ENCODE data around the gene PTPRN2. TPM values are rescaled to one million over a fixed set of nuclear protein-coding genes. Genes with fewer than 3 reads are reported as not detected.
"Not testable (repeated sequence)": the region's sequence is repeated elsewhere in the genome, so short reads cannot be mapped to it uniquely, and the experiment has no call there.

The PTPRN2 gene
- total RNA-seq, 1 donor from 2014 or later: 1.2 TPM

DNA sequence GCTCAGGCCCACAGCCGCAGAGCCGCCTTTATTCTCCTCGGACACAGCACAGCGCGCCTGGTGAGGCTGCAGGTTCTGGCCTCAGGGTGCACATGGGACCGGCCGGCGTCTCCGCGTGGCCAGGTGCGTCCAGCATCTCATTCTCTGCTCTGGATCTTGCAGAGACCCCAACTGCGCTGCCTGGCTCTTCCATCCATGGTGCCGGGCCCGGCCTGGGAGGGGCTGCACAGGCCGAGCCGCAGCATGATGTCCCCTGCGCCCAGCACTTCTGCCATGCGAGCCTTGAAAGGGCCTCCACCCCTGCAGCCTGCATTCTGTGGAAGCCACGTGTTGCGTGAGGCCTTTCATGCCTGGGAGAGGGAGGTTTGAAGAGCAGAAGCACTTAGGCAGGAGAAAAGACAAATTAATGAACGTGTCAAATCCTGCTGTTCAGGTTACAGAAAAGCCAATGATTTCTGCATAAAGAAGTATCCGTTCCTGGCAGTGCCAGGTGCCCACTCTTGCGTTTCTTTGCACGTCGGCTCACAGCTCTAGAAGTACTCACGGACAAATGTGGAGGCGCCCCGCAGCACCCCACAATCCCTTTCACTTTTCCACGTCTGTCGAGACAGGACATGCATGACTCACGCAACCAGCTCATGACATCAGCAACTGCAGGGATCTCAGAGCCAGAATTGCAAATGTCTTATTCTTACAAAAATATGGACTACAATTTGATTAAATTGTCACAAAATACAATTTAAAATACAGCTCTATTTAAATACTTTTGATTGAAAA lies 679.4 kb downstream of the PTPRN2 start:
- no peak for DNase-seq (ENCODE audit: low read depth)

DNA sequence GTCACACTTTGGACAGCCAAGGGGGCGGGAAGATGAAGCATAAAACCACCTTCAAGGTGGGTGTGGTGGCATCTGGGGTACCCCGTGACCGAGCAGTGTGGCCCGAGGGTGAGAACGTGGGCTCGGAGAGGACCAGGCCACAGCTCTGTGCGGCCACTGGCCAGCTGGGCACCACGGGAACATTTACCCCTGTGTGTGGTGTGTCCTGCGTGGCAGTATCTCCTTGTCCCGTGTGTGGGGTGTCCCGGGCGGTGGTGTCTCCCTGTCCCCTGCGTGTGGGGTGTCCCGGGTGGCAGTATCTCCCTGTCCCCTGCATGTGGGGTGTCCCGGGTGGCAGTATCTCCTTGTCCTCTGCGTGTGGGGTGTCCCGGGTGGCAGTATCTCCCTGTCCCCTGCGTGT lies 680.5 kb downstream of the PTPRN2 start:
- no peak for DNase-seq (ENCODE audit: low read depth)

DNA sequence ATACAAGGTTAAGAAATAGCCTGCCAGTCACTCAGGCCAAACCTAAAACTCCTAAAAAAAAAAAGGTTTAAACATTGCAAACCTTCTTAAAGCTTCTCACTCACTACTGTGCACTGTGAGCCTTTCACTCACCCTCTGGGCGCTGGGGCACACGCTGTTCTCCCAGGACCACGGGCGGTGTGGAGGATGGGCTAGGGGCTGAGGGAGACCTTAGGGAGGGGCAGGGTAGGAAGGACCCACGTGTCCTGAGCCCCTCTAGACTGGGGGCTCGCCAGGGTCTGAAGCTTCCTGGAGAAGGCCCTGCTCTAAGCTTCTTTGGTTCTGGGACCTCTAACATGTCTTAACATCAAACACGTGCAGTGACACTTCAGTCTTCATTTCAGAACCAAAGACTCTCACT lies 681.0 kb downstream of the PTPRN2 start:
- no peak for DNase-seq (ENCODE audit: low read depth)

DNA sequence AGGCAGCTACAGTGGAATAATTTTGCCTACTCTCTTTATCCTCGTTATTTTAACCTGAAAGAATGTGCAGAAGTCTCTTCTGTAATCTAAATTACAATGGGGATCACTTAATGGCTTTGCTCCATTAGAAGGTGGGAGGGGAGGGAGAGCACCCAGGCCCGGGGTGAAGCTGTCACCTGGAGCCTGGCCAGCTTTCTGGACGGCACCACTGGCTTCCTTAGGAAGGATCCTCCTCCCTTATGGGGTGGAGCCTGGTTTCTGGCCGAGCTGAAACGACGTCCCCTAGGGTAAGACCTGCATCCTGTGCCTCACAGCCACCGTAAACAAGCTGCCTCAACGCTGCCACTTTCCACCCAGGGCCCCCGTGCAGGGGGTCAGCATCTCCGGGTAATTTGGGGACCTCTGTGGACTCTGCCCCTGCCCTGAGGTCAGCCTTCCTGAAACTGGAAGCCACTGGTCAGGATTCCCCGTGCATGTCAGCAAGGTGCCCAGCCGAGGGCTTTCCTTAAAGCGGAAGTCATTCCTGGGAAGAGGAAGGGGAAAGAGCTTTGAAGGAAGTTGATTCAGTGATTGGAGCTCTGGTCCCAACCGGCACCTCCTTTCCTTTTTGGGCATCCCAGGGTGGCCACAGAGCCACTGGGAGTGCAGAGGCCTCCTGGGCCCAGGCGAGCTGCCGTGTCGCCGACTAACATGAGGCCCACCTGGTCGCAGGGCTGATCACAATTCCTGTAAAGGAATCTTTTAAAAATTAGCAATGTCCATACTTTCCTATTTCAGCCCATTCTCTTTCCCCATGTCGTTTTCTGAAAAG lies 681.8 kb downstream of the PTPRN2 start:
- no peak for DNase-seq (ENCODE audit: low read depth)

DNA sequence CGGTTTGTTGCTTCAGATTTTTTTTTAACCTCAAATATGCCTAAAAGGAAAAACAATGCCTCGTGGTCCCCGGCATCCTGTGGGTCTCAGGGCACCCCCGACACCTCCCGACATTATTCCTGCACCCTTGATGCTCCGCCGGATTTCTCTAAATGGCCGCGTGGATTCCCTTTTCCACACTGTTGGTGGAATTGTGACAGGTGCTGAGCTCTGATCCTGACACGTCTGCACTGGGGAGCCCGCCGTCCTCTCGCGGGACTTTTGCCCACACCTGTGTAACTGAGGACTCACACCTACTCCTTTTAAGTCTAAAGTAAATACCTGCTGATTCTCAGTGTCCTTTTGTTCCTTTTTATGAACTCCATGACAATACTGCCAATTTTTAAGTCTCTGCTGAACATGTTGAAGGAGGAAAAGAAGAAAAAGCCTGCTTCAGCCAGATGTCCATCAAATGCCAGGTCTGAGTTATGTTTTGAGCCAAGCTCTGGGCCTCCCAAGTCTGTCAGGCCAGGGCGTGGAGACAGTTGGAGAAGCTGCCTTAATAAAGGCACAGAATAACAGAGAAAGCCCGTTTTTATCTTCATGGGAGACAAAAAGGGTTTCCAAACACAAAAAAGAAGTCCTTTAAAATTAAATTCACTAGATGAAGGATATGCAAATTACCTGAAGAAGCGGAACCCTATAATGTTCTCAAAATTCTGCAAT lies 682.6 kb downstream of the PTPRN2 start:
- DNase-seq (ENCODE audit: low read depth): no peak

DNA sequence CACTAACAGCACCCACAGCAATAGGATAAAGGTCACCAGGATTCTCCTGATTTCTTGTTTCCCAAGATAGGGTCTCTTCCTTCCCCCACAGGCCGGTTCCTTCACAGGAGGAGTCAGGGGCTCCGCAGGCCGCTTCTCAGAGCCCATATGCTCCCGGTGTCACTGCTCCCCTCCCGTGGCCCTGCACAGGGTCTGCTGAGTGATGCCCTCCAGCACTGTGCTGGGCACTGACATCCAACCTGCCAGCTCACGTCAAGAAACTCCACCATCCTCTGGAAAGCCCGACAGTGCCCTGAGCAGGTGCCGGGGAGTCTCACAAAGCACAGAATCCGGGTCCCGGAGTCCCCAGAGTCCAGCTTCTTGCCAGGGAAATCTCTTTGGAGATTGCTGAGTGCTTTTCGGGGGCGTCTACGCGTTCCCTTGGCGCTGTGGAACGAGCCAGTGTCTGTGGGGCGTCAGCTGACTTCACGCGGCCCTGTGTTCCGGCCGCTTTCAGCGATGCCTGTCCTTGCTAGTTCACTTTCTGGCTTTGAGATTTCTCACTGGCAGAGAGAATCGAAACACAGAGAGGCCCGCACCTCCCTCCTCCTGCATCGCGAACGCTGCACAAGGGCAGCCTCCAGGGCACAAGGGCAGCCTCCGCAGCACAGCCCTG lies 683.3 kb downstream of the PTPRN2 start:
- DNase-seq (ENCODE audit: low read depth): no peak

DNA sequence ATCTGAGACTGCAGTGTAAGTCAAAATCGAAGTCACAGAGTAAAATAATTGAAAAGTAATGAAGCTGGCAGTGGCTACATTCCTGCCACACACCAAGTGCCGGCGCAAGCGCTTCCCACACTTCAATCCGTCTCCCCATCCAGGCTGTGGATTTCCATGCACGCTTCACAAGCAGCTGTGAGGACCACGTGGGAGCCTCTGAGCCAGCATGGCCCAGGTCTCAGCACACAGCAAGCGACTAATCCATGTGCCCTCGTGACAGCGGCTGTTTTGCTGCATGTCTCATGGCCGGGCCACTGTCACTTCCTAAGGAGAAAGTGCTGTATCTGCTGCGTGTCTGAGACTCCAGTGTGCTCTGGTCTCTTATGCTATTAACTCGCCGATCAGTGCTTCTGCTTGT lies 683.9 kb downstream of the PTPRN2 start:
- DNase-seq (ENCODE audit: low read depth): no peak

DNA sequence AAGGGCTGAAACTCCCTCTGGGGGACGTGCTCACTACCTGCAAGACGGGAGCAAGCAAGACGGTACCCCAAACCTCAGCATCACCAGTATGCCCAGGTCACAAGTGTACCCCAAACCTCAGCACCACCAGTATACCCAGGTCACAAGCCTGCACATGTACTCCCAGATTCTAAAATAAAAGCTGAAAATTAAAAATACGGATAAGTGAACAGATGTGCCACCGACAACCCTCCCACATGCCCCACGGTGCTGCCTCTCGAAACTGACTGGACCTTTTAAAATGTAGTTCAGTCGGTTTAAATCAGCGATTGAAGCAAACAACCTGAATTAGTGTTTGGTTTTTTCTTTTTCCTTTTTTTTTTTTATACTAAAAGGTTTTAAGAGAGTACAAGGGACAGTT lies 684.3 kb downstream of the PTPRN2 start:
- DNase-seq (ENCODE audit: low read depth): no peak

DNA sequence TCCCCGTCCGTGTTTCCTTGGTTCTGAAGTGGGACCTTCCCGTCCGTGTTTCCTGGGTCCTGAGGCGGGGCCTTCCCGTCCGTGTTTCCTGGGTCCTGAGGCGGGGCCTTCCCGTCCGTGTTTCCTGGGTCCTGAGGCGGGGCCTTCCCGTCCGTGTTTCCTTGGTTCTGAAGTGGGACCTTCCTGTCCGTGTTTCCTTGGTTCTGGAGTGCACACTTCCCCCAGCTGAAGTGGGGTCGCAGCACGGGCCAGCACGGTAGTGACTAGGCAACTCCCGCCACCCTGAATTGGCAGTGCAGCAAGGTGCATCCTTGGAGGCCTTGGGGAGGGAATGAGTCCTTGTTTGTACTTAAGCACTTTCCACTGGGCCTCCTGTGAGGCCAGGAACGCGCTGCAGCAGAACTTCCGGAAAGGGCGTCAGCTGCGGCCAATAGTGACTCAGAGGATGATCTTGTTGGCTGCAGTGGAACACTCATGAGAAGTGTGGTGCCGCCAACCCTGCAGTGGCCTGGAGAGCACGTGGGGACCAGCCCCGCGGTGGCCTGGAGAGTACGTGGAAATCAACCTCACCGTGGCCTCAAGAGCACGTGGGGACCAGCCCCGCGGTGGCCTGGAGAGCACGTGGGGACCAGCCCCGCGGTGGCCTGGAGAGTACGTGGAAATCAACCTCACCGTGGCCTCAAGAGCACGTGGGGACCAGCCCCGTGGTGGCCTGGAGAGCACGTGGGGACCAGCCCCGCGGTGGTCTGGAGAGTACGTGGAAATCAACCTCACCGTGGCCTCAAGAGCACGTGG lies 685.6 kb downstream of the PTPRN2 start:
- DNase-seq (ENCODE audit: low read depth): not testable (repeated sequence)

DNA sequence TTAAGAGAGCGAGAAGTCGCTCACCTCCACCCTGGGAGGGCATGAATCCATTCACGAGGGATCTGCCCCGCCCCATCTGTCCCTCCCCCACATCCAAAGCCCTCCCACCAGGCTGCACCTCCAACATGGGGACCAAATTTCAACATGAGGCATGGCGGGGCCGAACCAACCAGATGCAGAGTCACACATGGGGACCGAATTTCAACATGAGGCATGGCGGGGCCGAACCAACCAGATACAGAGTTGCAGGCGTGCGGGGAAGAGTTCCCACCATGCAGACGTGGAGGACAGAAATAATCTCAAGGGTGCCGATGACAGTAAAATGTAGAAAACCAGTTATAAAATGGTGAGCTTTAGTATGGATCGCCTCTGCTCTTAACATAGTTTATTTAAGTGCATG lies 686.5 kb downstream of the PTPRN2 start:
- no peak for DNase-seq (ENCODE audit: low read depth)

DNA sequence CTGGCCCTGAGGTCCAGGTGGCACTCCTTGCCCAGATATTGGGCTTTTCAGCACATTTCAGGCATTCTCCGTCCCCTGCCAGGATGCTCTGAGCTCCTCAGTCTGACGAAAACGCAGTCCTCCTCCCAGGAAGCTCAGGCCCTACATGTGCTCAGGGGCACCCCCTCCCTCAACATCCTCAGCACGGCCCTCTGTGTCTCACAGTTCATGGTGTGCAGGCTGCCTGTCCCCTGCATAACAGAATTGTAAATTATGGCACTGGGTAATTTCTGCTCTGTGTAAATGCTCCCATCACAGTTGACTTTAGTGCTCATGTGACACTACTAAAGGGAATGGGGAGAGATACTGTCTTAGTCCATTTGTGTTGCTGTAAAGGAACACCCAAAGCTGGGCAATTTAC lies 687.1 kb downstream of the PTPRN2 start:
- no peak for DNase-seq (ENCODE audit: low read depth)

DNA sequence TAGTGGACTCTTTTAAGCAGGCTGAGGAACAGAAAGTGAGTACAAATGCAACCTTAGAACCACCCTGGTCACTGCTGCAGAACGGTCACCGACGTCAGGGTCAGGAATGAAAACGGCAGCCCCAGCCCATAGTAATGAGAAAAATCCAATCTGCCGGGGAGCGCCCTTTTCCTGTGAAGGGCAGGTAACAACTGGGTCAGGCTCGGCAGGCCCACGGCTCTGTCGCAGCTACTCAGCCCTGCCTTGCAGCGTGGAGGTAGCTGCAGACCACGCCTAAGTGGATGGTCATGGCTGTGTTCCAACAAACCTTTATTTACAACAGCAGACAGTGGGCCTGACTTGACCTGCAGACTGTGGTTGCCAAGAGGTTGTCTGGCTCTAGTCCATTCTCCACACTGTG lies 687.6 kb downstream of the PTPRN2 start:
- no peak for DNase-seq (ENCODE audit: low read depth)

DNA sequence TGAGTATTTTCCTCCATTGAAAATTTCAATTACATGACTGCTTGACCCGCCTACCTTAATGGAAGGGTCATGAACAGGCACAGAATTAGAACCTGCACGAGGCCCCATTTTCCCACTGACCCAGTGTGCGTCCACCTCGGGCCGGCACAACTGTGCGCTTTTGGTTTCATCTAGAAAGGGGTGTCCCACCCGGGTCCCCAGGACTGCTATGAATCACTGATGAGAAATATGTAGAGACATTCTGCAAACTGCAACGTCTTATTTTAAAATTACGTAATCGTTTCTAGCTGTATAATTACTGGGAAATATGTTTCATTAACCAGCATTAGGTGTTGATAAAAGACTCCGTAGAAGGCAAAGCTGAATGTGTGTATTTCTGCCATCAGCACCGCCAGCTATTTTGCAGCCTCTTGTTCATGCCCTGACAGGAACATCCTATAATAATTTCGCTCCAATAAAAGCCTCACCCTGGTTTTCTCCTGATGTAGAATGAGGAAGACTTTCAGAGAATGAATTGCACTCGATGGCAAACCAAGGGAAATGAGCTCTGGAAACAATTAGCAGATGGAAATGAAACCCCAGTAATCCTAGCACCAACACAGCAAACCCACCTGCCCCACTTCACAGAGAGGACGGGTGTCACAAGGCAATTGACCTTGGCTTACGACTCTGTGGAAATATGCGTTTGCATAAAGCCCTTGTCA lies 688.7 kb downstream of the PTPRN2 start:
- no peak for DNase-seq (ENCODE audit: low read depth)

DNA sequence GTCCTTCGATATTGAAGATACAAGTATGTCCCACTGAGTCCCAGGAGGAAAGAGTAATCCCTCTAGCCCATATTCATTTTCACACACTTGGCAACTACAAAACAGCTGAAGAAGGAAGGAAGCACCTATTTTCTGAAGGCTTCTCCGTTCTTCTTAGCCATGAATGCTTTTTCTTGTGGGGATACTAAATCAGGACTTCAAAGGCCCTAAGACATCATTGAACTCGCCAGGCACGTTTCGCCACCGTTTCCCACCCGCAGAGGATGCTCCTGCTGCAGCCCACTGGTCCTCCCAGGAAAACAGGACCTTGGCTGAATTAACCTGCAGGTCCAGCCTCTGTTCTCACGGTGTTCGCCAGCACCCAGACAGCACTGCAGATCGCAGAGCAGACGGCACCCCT lies 689.4 kb downstream of the PTPRN2 start:
- DNase-seq (ENCODE audit: low read depth): no peak

DNA sequence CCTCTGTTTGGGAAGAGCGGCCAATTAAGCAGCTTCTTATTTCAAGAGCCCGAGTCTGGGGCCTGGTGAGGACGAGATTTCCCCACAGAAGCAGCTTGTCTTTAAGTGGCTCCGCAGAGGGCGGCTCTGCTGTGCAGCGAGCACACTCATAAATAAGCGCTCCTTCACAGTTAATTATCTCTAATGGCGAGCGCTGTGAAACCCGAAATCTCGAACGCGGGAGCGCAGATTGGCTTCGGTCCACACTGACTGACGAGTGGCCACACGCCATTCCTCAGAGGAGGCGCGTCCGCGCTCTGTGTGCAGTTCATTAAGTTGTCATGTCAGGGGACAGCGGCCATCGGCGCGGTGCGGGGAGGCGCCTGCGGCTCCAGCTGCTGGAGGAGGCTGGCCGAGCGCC lies 689.9 kb downstream of the PTPRN2 start:
- no peak for DNase-seq (ENCODE audit: low read depth)

DNA sequence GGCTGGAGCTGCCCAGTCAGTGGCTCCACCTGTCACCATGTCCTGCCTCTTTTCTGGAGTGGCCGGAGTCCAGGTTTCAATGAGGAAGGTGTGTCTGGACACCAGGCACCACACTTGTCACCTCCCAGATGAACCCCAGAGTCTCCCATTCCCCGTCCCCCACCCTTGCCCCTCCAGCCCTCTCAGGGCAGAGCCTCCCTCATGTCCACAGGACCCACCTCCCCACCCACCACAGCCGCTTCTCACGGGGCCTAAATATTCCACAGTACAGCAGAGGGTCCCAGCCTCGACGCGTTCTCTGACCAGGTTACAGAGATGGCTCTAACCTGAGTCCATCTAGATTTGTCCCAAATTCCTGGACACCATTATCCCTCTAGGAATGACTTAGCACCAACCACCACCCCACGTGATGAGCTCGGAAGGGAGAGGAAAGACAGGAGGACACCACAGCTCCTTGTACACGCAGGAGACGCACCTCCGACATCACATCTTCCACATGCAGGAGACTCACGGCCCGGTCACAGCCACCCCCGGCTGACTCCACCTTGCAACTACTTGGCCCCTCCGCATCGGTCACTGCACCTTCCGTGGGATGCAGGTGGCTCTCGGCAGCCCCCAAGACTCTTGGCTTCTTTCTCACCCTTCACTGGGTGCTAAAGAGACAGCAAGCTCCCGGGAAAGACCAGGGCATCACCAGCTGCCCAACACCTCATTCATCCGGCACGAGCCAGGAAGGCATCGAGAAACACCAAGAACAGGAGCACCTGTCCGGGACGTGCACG lies 690.7 kb downstream of the PTPRN2 start:
- no peak for DNase-seq (ENCODE audit: low read depth)

DNA sequence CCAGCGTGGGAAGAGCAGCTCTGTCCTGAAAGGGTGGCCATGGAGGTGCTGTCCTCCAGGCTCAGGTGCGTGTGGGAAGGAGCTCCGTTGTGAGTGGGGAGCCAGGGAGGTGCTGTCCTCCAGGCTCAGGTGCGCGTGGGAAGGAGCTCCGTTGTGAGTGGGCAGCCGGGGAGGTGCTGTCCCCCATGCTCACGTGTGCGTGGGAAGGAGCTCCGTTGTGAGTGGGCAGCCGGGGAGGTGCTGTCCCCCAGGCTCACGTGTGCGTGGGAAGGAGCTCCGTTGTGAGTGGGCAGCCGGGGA lies 691.3 kb downstream of the PTPRN2 start:
- DNase-seq (ENCODE audit: low read depth): not testable (repeated sequence)

DNA sequence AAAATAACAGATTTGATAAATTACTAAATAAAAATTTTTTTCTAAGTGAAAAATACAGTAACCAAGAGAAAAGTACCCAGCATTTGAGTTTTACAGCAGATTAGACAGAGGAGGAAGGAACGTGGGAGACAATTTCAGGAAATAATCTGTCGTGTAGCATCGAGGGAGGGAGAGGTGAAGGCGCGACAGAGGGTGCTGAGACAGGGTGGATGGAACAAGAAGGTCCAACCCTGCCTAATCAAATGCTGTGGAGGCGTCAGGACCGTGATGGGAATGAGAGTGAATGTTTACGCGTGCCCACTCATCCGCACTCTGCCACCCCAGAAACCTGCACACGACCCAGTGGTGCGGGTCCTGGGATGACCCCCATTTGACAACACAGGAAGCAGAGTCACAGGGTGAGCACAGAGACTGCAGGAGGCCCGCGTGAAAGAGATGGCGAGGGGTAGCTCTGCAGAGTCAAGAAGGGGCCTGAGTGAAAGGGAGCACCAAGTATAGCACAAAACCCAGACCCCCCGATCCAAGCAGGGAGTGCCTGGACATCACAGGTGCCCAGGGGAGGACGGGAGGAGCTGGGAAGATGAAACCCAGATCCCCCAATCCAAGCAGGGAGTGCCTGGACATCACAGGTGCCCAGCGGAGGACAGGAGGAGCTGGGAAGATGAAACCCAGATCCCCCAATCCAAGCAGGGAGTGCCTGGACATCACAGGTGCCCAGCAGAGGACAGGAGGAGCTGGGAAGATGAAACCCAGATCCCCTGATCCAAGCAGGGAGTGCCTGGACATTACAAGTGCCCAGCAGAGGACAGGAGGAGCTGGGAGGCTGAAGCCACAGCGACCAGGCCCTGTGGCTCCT lies 691.9 kb downstream of the PTPRN2 start:
- no peak for DNase-seq (ENCODE audit: low read depth)

DNA sequence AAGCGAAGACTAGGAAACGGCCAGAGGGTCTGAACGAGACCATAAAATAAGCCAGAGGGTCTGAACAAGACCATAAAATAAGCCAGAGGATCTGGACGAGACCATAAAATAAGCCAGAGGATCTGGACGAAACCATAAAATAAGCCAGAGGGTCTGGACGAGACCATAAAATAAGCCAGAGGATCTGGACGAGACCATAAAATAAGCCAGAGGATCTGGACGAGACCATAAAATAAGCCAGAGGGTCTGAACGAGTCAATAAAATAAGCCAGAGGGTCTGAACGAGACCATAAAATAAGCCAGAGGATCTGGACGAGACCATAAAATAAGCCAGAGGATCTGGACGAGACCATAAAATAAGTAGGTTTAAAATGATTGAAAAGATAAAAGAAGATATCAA lies 692.5 kb downstream of the PTPRN2 start:
- DNase-seq (ENCODE audit: low read depth): not testable (repeated sequence)
